Neutrophil (primary cell): Measurements from ENCODE around the gene TSPAN18.

ENCODE experiments used
- H3K27ac ChIP-seq: fragments of 200-600 bp; sonication (generic); 2 replicates; pipeline ENCODE4 v1.5.1; 2016; ENCODE audit warnings: mild to moderate bottlenecking, moderate library complexity
- H3K27me3 ChIP-seq: fragments of 200-600 bp; sonication (generic); 2 replicates; pipeline ENCODE4 v1.6.0; 2016; ENCODE audit warnings: mild to moderate bottlenecking
- H3K36me3 ChIP-seq: fragments of 200-600 bp; sonication (generic); 2 replicates; pipeline ENCODE4 v1.5.1; 2017
- H3K4me1 ChIP-seq, 2 experiments: fragments of 200-600 bp in 1 of 2; sonication (generic) in 1 of 2; 1 replicate in 1 of 2; 2 replicates in 1 of 2; pipeline versions ENCODE4 v1.5.1 to v1.6.1; 2013 to 2016; ENCODE audit warnings: low read depth in 1 of 2, low read length in 1 of 2, mild to moderate bottlenecking in 1 of 2, moderate library complexity in 1 of 2; ENCODE audit not compliant: control insufficient read depth in 1 of 2, insufficient read depth in 1 of 2
- H3K4me3 ChIP-seq, 2 experiments: fragments of 200-600 bp in 1 of 2; sonication (generic) in 1 of 2; 1 replicate in 1 of 2; 2 replicates in 1 of 2; pipeline ENCODE4 v1.5.1; 2013 to 2016; ENCODE audit warnings: low read depth in 1 of 2, low read length in 1 of 2, mild to moderate bottlenecking in 1 of 2, moderate library complexity in 1 of 2
- H3K9me3 ChIP-seq: fragments of 200-600 bp; sonication (generic); 2 replicates; pipeline ENCODE4 v1.5.1; 2016
- CTCF ChIP-seq: fragments of 200-600 bp; sonication (generic); IDR thresholded peaks from 2 replicates; pipeline ENCODE4 v1.5.1; 2016; ENCODE audit warnings: antibody characterized with exemption

Gene TSPAN18

GRCh38 chr11:44771841-44772240, 45.1 kb downstream of the TSPAN18 start:
- TF ChIP-seq CTCF, result no peak
- Histone ChIP-seq H3K36me3 (no peaks in the 10 kb centered on the region), H3K4me3 (no peak overlapping the region), H3K4me1 (no peaks in the 10 kb centered on the region), H3K27ac (no peak overlapping the region), H3K9me3 (no peaks in the 10 kb centered on the region), H3K27me3 (peaks cover 19% of the 10 kb centered on the region)

GRCh38 chr11:44773351-44773965, 46.7 kb downstream of the TSPAN18 start:
- Histone ChIP-seq H3K9me3 (no peaks in the 10 kb centered on the region), H3K4me1 (no peaks in the 10 kb centered on the region), H3K4me3 (no peak overlapping the region), H3K36me3 (no peaks in the 10 kb centered on the region), H3K27me3 (peaks cover 19% of the 10 kb centered on the region), H3K27ac (no peak overlapping the region)
- no peak for TF ChIP-seq CTCF

- peaks cover 19% of the 10 kb centered on the region for H3K27me3 ChIP-seq
- no peak overlapping the region for H3K4me3 ChIP-seq
- H3K27ac ChIP-seq, result no peak overlapping the region
- no peaks in the 10 kb centered on the region for H3K36me3 ChIP-seq
- no peaks in the 10 kb centered on the region for H3K4me1 ChIP-seq
- H3K9me3 ChIP-seq, result no peaks in the 10 kb centered on the region
- no peak for TF ChIP-seq CTCF
Measured at GRCh38 chr11:44774108-44774507, 47.3 kb downstream of the TSPAN18 start.

GRCh38 chr11:44774731-44775130, 48.0 kb downstream of the TSPAN18 start:
- Histone ChIP-seq H3K27me3 (peaks cover 19% of the 10 kb centered on the region), H3K9me3 (no peaks in the 10 kb centered on the region)
- TF ChIP-seq CTCF, result no peak

DNA sequence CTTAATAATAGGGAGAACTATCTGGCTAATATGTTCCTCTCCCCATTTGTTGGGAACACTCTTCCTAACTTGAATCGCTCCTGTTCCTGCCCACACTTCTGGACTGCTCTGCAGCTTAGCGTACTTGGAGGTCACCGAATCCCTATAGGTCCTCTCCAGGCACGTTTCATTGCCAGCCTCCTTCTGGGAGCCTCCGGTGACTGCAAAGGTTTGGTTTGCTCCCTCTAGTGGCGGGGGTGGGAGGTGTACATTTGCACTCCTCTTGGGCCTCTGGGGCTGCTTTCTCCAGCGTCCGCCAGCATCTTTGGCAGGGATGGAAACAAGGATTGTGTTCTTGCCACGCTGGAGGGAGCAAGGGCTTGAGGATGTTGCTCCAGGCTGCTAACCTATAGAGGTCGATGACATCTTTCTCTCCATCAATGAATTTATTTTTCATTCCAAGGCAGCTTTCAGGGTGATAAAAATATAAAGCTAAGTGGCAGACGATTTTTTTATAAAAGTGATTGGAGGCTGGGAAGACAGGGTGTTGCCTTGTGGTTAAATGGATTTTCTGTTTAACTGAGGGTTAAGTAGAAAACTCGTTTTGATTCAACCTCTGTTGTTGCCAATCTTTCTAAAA, 48.7 kb downstream of the TSPAN18 start:
- TF ChIP-seq CTCF, result peak; percentile 20
- Histone ChIP-seq H3K27ac (no peak overlapping the region), H3K9me3 (no peaks in the 10 kb centered on the region), H3K36me3 (no peaks in the 10 kb centered on the region), H3K27me3 (peaks cover 19% of the 10 kb centered on the region), H3K4me3 (no peak overlapping the region), H3K4me1 (no peaks in the 10 kb centered on the region)

More at GRCh38 chr11:44774731-44775130, 48.0 kb downstream of the TSPAN18 start:
- Histone ChIP-seq H3K27ac (no peak overlapping the region), H3K4me3 (no peak overlapping the region), H3K4me1 (no peaks in the 10 kb centered on the region), H3K36me3 (no peaks in the 10 kb centered on the region)
